Measurements from ENCODE around the gene LTBP3. TPM values are rescaled to one million over a fixed set of nuclear protein-coding genes. Genes with fewer than 3 reads are reported as not detected.

Gene LTBP3
- total and polyA plus RNA-seq, 9 of the 15 experiments (the other 6 are each of a cell fraction or from before 2014, with no cell fraction given) = 0.06 to 20.5 (median 4.8) TPM

DNA sequence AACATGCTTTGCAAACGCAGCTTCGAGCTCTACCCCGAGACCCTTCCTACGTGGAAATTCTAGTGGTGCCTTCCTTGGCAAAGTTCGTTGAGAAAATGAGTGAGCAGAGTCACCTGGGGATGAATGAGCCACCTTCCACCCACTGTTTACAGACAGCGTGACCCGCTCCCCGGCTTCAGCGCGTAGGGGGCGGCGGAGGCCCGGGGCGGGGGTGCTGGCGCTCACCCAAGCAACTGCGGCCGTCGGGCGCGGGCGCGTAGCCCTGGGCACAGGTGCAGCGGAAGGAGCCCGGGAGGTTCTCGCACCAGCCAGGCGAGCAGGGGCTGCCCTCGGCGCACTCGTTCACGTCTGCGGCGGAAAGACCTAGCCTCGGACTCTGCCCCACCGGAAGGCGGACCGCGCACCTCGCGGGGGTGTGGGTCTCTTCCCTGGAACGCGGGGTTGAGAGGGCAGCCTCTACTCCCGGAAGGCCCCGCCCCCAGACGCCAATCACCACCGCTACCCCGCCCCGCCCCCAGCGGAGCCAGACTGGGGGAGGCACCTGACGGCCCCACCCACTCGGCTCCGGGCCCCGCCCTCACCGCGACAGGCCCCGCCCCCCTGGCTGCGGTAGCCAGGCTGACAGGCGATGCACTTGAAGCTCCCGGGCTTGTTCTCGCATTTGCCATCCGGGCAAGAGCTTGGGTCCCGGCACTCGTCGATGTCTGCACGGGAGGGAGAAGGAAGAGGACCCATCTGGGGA, 11.8 kb downstream of the LTBP3 start (continued):
- TF ChIP-seq ATF3 (IDR thresholded peaks at IDR 0.05) (no peak), ATF3 (CRISPR knock-in tag; conservative IDR thresholded peaks at IDR 0.05) (no peak), POLR2A (conservative IDR thresholded peaks at IDR 0.05) (peak; percentile 56), CCNT2 (IDR thresholded peaks at IDR 0.05; ENCODE audit: borderline replicate concordance, extremely low read depth, insufficient read length, low read depth, low read length) (peak; percentile 60), ELF4 (CRISPR knock-in tag; IDR thresholded peaks at IDR 0.05) (no peak), ETV1 (tag; conservative IDR thresholded peaks at IDR 0.05; ENCODE audit: low read depth) (peak; percentile 62), CBX2 (IDR thresholded peaks at IDR 0.05; ENCODE audit: insufficient read depth, low read length, poor library complexity, severe bottlenecking) (no peak), SIX5 (IDR thresholded peaks at IDR 0.05; ENCODE audit: borderline replicate concordance in 1 of 2, insufficient read depth in 1 of 2, low read depth in 1 of 2, low read length in 2 of 2) (no peak), TBP (optimal IDR thresholded peaks at IDR 0.05; ENCODE audit: low read depth, low read length) (peak; percentile 19), CHAMP1 (IDR thresholded peaks at IDR 0.05) (no peak), MTF1 (CRISPR knock-in tag; IDR thresholded peaks at IDR 0.05; ENCODE audit: borderline replicate concordance) (no peak), ZNF75A (CRISPR knock-in tag; IDR thresholded peaks at IDR 0.05) (no peak), SMARCE1 (IDR thresholded peaks at IDR 0.05) (no peak), MAZ (CRISPR knock-in tag; conservative IDR thresholded peaks at IDR 0.05 in 1 of 2, IDR thresholded peaks at IDR 0.05 in 1 of 2) (peak; percentile 73 to 90), L3MBTL2 (IDR thresholded peaks at IDR 0.05) (peak; percentile 68; the same call in 1 of the 2 replicates), GABPB1 (CRISPR knock-in tag; IDR thresholded peaks at IDR 0.05) (peak; percentile 36; the same call in 1 of the 2 replicates), POLR2AphosphoS5 (IDR thresholded peaks at IDR 0.05; ENCODE audit: control insufficient read depth, insufficient read depth, low read depth, low read length) (peak; percentile 18; the same call in 1 of the 2 replicates)
- TF ChIP-seq, protein P1, sequence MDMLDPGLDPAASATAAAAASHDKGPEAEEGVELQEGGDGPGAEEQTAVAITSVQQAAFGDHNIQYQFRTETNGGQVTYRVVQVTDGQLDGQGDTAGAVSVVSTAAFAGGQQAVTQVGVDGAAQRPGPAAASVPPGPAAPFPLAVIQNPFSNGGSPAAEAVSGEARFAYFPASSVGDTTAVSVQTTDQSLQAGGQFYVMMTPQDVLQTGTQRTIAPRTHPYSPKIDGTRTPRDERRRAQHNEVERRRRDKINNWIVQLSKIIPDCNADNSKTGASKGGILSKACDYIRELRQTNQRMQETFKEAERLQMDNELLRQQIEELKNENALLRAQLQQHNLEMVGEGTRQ (CRISPR knock-in tag; IDR thresholded peaks at IDR 0.05) = peak; percentile 17; the same call in 1 of the 2 replicates
- TF ChIP-seq, protein P2, sequence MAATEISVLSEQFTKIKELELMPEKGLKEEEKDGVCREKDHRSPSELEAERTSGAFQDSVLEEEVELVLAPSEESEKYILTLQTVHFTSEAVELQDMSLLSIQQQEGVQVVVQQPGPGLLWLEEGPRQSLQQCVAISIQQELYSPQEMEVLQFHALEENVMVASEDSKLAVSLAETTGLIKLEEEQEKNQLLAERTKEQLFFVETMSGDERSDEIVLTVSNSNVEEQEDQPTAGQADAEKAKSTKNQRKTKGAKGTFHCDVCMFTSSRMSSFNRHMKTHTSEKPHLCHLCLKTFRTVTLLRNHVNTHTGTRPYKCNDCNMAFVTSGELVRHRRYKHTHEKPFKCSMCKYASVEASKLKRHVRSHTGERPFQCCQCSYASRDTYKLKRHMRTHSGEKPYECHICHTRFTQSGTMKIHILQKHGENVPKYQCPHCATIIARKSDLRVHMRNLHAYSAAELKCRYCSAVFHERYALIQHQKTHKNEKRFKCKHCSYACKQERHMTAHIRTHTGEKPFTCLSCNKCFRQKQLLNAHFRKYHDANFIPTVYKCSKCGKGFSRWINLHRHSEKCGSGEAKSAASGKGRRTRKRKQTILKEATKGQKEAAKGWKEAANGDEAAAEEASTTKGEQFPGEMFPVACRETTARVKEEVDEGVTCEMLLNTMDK (IDR thresholded peaks at IDR 0.05; ENCODE audit: borderline replicate concordance, insufficient read depth, low read depth, low read length, poor library complexity, severe bottlenecking) = no peak
